ENCODE results near the gene MIER3.

Gene MIER3

GRCh38 chr5:56893251-56893951 is 58.5 kb downstream of the MIER3 start:
- DNase-seq: no peak

- DNase-seq: no peak
These were observed 70.4 kb downstream of the MIER3 start for GRCh38 chr5:56881571-56881970.

DNA sequence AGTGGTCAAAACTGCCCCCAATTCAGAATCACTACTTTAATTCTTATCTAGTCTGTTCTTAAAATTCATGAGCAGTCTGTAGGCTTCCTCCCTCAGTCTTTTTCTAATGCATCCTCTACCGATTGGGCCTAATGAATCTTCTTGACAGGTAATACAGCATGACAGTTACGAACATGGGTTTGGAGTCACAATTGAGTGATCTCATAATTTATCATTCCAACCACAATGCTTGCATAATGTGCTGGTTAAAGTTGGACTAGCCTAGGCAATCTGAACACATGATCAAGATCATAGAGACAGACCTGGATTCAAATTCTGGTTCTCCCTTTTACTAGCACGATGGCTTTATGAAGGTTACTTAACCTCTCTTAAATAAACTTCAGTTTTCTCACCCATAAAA is 75.6 kb downstream of the MIER3 start:
- DNase-seq: no peak

- no peak for DNase-seq
These were observed 78.9 kb downstream of the MIER3 start for GRCh38 chr5:56873056-56873455.

- DNase-seq: no peak
These were observed 80.1 kb downstream of the MIER3 start for GRCh38 chr5:56871777-56872176.

All from NCI-H748 treated with DMSO at 0.1 percent for 48 hours (cell line).